ENCODE results near the gene OTP.
"Not testable (repeated sequence)": the region's sequence is repeated elsewhere in the genome, so short reads cannot be mapped to it uniquely, and the experiment has no call there.

OTP gene

DNA sequence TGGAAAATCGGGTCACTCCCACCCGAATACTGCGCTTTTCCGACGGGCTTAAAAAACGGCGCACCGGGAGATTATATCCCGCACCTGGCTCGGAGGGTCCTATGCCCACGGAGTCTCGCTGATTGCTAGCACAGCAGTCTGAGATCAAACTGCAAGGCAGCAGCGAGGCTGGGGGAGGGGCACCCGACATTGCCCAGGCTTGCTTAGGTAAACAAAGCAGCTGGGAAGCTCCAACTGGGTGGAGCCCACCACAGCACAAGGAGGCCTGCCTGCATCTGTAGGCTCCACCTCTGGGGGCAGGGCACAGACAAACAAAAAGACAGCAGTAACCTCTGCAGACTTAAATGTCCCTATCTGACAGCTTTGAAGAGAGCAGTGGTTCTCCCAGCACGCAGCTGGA lies 29.6 kb downstream of the OTP start:
- H3K4me1 ChIP-seq; H3K4me3 ChIP-seq; in situ Hi-C loops (cut with MboI; ENCODE audit: low sequenced_read_pairs); DNase-seq (ENCODE audit: low spot score in 2 of 2); H3K9me3 ChIP-seq; H3K27me3 ChIP-seq (ENCODE audit: low read depth); H3K36me3 ChIP-seq (replicated peaks): not testable (repeated sequence)

GRCh38 chr5:77607324-77607723 lies 31.2 kb downstream of the OTP start:
- Histone ChIP-seq H3K9me3 (no peaks in the 10 kb centered on the region; the same call in 1 of the 2 replicates), H3K4me1 (no peaks in the 10 kb centered on the region), H3K27me3 (ENCODE audit: low read depth) (0 out of 2 replicates have a peak, but pooled peaks cover 2% of the 10 kb centered on the region), H3K4me3 (no peak overlapping the region), H3K36me3 (replicated peaks) (no peaks in the 10 kb centered on the region)
- in situ Hi-C loops (cut with MboI; ENCODE audit: low sequenced_read_pairs) = no loop called here
- DNase-seq (ENCODE audit: low spot score in 2 of 2) = no peak

GRCh38 chr5:77606279-77606678 lies 32.2 kb downstream of the OTP start:
- in situ Hi-C loops (cut with MboI; ENCODE audit: low sequenced_read_pairs) = no loop called here
- no peak for DNase-seq (ENCODE audit: low spot score in 2 of 2)
- H3K4me1 ChIP-seq = no peaks in the 10 kb centered on the region
- no peaks in the 10 kb centered on the region; the same call in 1 of the 2 replicates for H3K9me3 ChIP-seq
- no peak overlapping the region for H3K4me3 ChIP-seq
- no peaks in the 10 kb centered on the region for H3K36me3 ChIP-seq (replicated peaks)
- H3K27me3 ChIP-seq (ENCODE audit: low read depth) = 0 out of 2 replicates have a peak, but pooled peaks cover 2% of the 10 kb centered on the region

- in situ Hi-C loops (cut with MboI; ENCODE audit: low sequenced_read_pairs) = no loop called here
Measured at GRCh38 chr5:77599679-77600078, 38.8 kb downstream of the OTP start.

GRCh38 chr5:77590347-77590746 lies 48.2 kb downstream of the OTP start:
- Histone ChIP-seq H3K4me1 (no peaks in the 10 kb centered on the region), H3K9me3 (no peaks in the 10 kb centered on the region), H3K36me3 (replicated peaks) (no peaks in the 10 kb centered on the region), H3K27me3 (ENCODE audit: low read depth) (peaks cover 2% of the 10 kb centered on the region; the same call in 1 of the 2 replicates), H3K4me3 (no peak overlapping the region)
- DNase-seq (ENCODE audit: low spot score in 2 of 2) = no peak
- in situ Hi-C loops (cut with MboI; ENCODE audit: low sequenced_read_pairs) = no loop called here

More at GRCh38 chr5:77599679-77600078, 38.8 kb downstream of the OTP start:
- no peaks in the 10 kb centered on the region; the same call in 1 of the 2 replicates for H3K9me3 ChIP-seq
- DNase-seq (ENCODE audit: low spot score in 2 of 2) = no peak
- no peak overlapping the region for H3K4me3 ChIP-seq
- no peaks in the 10 kb centered on the region for H3K4me1 ChIP-seq
- no peaks in the 10 kb centered on the region for H3K36me3 ChIP-seq (replicated peaks)
- no peaks in the 10 kb centered on the region; the same call in 1 of the 2 replicates for H3K27me3 ChIP-seq (ENCODE audit: low read depth)

DNA sequence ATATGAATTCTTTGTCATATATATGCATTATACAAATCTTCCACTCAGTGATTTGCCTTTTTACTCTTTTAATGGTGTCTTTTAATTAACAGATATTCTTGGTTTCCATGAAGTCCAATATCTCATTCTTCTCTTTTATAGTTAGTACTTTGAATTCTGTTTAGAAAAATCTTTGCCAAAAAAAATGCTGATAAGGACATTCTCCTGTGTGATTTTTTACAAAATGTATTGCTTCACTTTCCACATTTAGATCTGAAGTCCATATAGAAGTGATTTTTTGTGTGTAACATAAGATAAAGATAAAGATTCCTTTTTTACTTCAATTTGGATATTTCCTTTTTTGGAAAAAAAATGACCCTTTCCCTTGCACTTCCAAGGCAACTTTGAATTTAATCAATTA lies 50.3 kb downstream of the OTP start:
- Histone ChIP-seq H3K4me3 (no peak overlapping the region), H3K4me1 (no peaks in the 10 kb centered on the region), H3K36me3 (replicated peaks) (no peaks in the 10 kb centered on the region), H3K27me3 (ENCODE audit: low read depth) (no peaks in the 10 kb centered on the region), H3K9me3 (no peaks in the 10 kb centered on the region)
- in situ Hi-C loops (cut with MboI; ENCODE audit: low sequenced_read_pairs) = no loop called here
- DNase-seq (ENCODE audit: low spot score in 2 of 2) = no peak

DNA sequence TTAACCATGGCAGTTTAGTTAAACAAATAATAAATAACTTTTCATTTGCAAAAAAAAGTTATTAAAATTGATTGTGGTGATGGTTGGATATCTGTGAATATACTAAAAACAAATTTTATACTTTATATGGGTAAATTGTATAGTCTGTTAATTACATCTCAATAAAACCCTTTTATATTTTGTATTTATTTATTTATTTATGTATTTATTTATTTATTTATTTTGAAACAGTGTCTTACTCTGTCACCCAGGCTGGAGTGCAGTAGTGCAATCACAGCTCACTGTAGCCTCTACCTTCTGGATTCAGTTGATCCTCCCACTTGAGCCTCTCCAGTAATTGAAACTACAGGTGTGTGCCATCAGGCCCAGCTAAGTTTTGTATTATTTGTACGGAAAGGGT lies 52.4 kb downstream of the OTP start:
- Histone ChIP-seq H3K27me3 (ENCODE audit: low read depth) (no peaks in the 10 kb centered on the region), H3K4me1 (no peaks in the 10 kb centered on the region), H3K4me3 (no peak overlapping the region), H3K36me3 (replicated peaks) (no peaks in the 10 kb centered on the region), H3K9me3 (no peaks in the 10 kb centered on the region)
- DNase-seq (ENCODE audit: low spot score in 2 of 2) = no peak
- in situ Hi-C loops (cut with MboI; ENCODE audit: low sequenced_read_pairs) = no loop called here

- DNase-seq (ENCODE audit: low spot score in 2 of 2); H3K9me3 ChIP-seq; H3K4me1 ChIP-seq; H3K27me3 ChIP-seq (ENCODE audit: low read depth); H3K36me3 ChIP-seq (replicated peaks); in situ Hi-C loops (cut with MboI; ENCODE audit: low sequenced_read_pairs); H3K4me3 ChIP-seq: not testable (repeated sequence)
Measured at GRCh38 chr5:77582143-77582542, 56.4 kb downstream of the OTP start.
